Measurements from ENCODE around the gene ITPR2. TPM values are rescaled to one million over a fixed set of nuclear protein-coding genes. Genes with fewer than 3 reads are reported as not detected.

ITPR2 gene
- total and polyA plus RNA-seq, 2 of the 13 experiments (the other 11 are each of a cell fraction or from before 2014, with no cell fraction given): 31.9 to 81.9 TPM

GRCh38 chr12:26493656-26494055 lies 339.3 kb downstream of the ITPR2 start (continued):
- no peak for TF ChIP-seq ZNF280B (CRISPR knock-in tag; IDR thresholded peaks at IDR 0.05; ENCODE audit: borderline replicate concordance)
- no peak for TF ChIP-seq ZFP37 (CRISPR knock-in tag; IDR thresholded peaks at IDR 0.05; ENCODE audit: borderline replicate concordance)
- no peak for TF ChIP-seq ESRRA (CRISPR knock-in tag; IDR thresholded peaks at IDR 0.05; ENCODE audit: low read depth)
- no peak for TF ChIP-seq UBTF (CRISPR knock-in tag; IDR thresholded peaks at IDR 0.05)
- no peak for TF ChIP-seq CCDC6 (CRISPR knock-in tag; IDR thresholded peaks at IDR 0.05)
- TF ChIP-seq SMAD3 (CRISPR knock-in tag; IDR thresholded peaks at IDR 0.05): no peak
- no peak for TF ChIP-seq HDAC1 (CRISPR knock-in tag; IDR thresholded peaks at IDR 0.05)
- TF ChIP-seq ZBTB14 (CRISPR knock-in tag; IDR thresholded peaks at IDR 0.05): no peak

GRCh38 chr12:26492406-26492805 lies 340.6 kb downstream of the ITPR2 start:
- no peak for TF ChIP-seq TFDP2 (CRISPR knock-in tag; IDR thresholded peaks at IDR 0.05)
- TF ChIP-seq STAG1 (CRISPR knock-in tag; IDR thresholded peaks at IDR 0.05): no peak
- H3K4me1 ChIP-seq (ENCODE audit: insufficient read depth, low read length): no peaks in the 10 kb centered on the region
- DNase-seq (ENCODE audit: low spot score) (no peak), FAIRE-seq (no peak), ATAC-seq (no peak)
- in situ Hi-C loops (cut with HindIII; ENCODE audit: extremely low pct_ligation_motif_present, low pct_unique_long_range_greater_than_20kb) (no loop called here), intact Hi-C loops (cut with micrococcal nuclease; ENCODE audit: unreplicated experiment) (no loop called here)
- CTCF ChIA-PET (ENCODE audit: low intra/inter-chr PET ratio, low total read pairs): no interaction called here
- 100% methylated on average over 1 of the region's 1 CpG for WGBS (ENCODE audit: low lambda C conversion rate)
- peaks cover 15 to 57% of the 10 kb centered on the region in 2 experiments for H3K36me3 ChIP-seq (replicated peaks in 1 of 2; ENCODE audit: control insufficient read depth in 1 of 2, insufficient read depth in 2 of 2, low read length in 2 of 2)
- H3K27me3 ChIP-seq (ENCODE audit: control insufficient read depth in 1 of 2, insufficient read depth in 2 of 2, low read length in 2 of 2): no peaks in the 10 kb centered on the region
- POLR2A ChIA-PET: no interaction called here
- H3K9me3 ChIP-seq (ENCODE audit: low read length): no peaks in the 10 kb centered on the region
- no peak overlapping the region for H3K4me3 ChIP-seq (replicated peaks in 1 of 3; ENCODE audit: insufficient read depth in 1 of 3, low read depth in 2 of 3, low read length in 3 of 3)
- no TSS peak for BruUV-seq (replicated peaks)
- no peak overlapping the region for H2AFZ ChIP-seq (ENCODE audit: low read length)
- no peak overlapping the region for H3K9ac ChIP-seq (ENCODE audit: insufficient read depth, low read depth, low read length)
- no peaks in the 10 kb centered on the region for H4K20me1 ChIP-seq (ENCODE audit: insufficient read depth, low read length)
- no peak overlapping the region for H3K27ac ChIP-seq (ENCODE audit: extremely low read length, insufficient read depth, low read length)
- H3K4me2 ChIP-seq (ENCODE audit: low read depth, low read length): no peak overlapping the region
- no peaks in the 10 kb centered on the region for H3K79me2 ChIP-seq (ENCODE audit: insufficient read depth, low read length)
